NT2/D1 (cell line): Measurements from ENCODE around the gene PEF1.

Source experiments
- YY1 ChIP-seq: IDR thresholded peaks from 2 replicates; pipeline ENCODE4 v1.6.1; 2011; ENCODE audit not compliant: insufficient read length, insufficient read depth
- ZNF274 ChIP-seq: IDR thresholded peaks from 2 replicates; pipeline ENCODE4 v1.6.1; 2011; ENCODE audit warnings: mild to moderate bottlenecking, low read depth, low read length

- no peak for TF ChIP-seq ZNF274
- TF ChIP-seq YY1, result no peak
Measured at GRCh38 chr1:31617218-31617915, 27.3 kb downstream of the PEF1 start, which contains the start of gene HCRTR1.
